Kidney (tissue), 14 donors: ENCODE results near the gene KRT78. TPM values are rescaled to one million over a fixed set of nuclear protein-coding genes. Genes with fewer than 3 reads are reported as not detected.

ENCODE experiments used
- DNase-seq, 5 donors: peaks; one replicate each; pipeline ENCODE4 v3.0.0-alpha.2; 2013 to 2020
- FAIRE-seq: peaks from 2 replicates; lab custom pipeline; 2012; peaks lifted over from hg19 to GRCh38; lab: Jason Lieb, UNC
- H3K27ac ChIP-seq, 2 donors: one replicate each; pipeline ENCODE4 v1.7.0; 2013; ENCODE audit warnings: low read depth in 2 of 2, low read length in 2 of 2, inconsistent platforms in 1 of 2
- H3K27me3 ChIP-seq: one replicate; pipeline ENCODE4 v1.7.1; 2013; ENCODE audit warnings: low read length, inconsistent platforms; ENCODE audit not compliant: control insufficient read depth, insufficient read depth
- H3K36me3 ChIP-seq, 3 donors: one replicate each; pipeline versions ENCODE4 v1.7.0 to v1.7.1; 2013; ENCODE audit warnings: low read length in 3 of 3, control low read depth in 1 of 3, inconsistent platforms in 1 of 3; ENCODE audit not compliant: insufficient read depth in 3 of 3, control insufficient read depth in 2 of 3
- H3K4me1 ChIP-seq, 3 donors: one replicate each; pipeline versions ENCODE4 v1.7.0 to v1.7.1; 2013; ENCODE audit warnings: low read length in 3 of 3, inconsistent platforms in 1 of 3, low read depth in 1 of 3; ENCODE audit not compliant: control insufficient read depth in 2 of 3, insufficient read depth in 2 of 3
- H3K4me3 ChIP-seq, 3 donors: one replicate each; pipeline versions ENCODE4 v1.7.0 to v1.8.1; 2013; ENCODE audit warnings: low read length in 3 of 3, control low read depth in 1 of 3, inconsistent platforms in 1 of 3
- H3K9ac ChIP-seq, 3 donors: one replicate each; pipeline versions ENCODE4 v1.7.0 to v1.7.1; 2013; ENCODE audit warnings: low read length in 3 of 3, control low read depth in 1 of 3, inconsistent platforms in 1 of 3
- H3K9me3 ChIP-seq, 3 donors: one replicate each; pipeline versions ENCODE4 v1.7.0 to v1.7.1; 2013; ENCODE audit warnings: low read length in 3 of 3, control low read depth in 1 of 3, inconsistent platforms in 1 of 3; ENCODE audit not compliant: control insufficient read depth in 2 of 3, insufficient read depth in 1 of 3
- intact Hi-C: fragments of 100-400 bp; cut with DNase I; formaldehyde crosslinking; loops from one replicate; pipeline ENCODE4 v1.11.1; 2022
- polyA plus RNA-seq: library from polyadenylated mRNA; stranded (reverse); fragments of 350-450 nt; fragmentation: Illumina TruSeq; extraction: RNeasy Lipid Tissue Mini Kit (QIAGEN cat#74804); gene quantifications from one replicate; pipeline ENCODE4 v1.2.3, GENCODE V29; 2014; ENCODE audit warnings: low read depth, low replicate concordance; ENCODE audit not compliant: insufficient read depth
- total RNA-seq: library from RNA; stranded (reverse); fragmentation: NEBNext Ultra II Directional; extraction: Animal tissue kit (Norgen Biotek cat#: 25700); gene quantifications from one replicate; pipeline ENCODE4 v1.2.1, GENCODE V29; 2021
- TF ChIP-seq, protein P1 (sequence below): IDR thresholded peaks from 3 replicates; pipeline ENCODE4 v1.5.1; 2012; ENCODE audit warnings: mild to moderate bottlenecking, moderate library complexity, borderline replicate concordance; ENCODE audit not compliant: insufficient read depth; ENCODE audit errors: extremely low read depth
- donor health status: control.
- donor health status: control.
- donor health status: control.
- donor health status: control.
- donor health status: control.
- donor health status: DM: yes; HTN: yes; CAD: no.
- donor health status: Normal renal cell carcinoma (clear cell type).

Gene KRT78
- total and polyA plus RNA-seq, 2 donors from 2014 or later: not detected

DNA sequence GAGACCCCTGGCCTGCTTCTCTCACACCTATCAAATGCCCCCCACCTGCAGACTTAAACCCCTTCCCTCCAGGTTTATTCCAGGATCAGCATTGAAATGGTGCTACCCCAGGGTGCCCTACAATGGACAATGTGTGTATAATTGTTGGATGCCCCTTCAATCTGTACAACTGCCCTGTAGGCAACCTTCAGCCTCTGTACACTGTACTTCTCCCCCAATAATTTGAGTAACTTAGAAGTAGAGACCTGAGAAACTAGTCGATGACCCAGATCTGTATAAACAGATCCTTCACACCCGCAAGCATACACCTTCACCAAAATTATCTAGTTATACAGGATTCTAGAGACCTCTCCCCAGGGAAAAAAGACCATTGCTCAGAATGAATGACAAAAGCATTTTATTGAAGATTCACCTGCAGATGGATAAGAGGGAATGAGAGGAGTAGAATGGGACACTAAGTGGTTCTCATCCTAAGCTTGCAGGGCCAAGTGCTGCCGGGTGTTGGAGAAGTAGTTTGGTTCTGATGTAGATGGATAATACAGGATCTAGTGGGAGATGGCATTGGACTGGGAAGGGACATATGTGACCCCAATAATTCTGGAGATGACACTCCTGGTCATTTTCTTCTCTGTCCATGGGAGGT lies 42.5 kb downstream of the KRT78 start:
- TF ChIP-seq, protein P1, sequence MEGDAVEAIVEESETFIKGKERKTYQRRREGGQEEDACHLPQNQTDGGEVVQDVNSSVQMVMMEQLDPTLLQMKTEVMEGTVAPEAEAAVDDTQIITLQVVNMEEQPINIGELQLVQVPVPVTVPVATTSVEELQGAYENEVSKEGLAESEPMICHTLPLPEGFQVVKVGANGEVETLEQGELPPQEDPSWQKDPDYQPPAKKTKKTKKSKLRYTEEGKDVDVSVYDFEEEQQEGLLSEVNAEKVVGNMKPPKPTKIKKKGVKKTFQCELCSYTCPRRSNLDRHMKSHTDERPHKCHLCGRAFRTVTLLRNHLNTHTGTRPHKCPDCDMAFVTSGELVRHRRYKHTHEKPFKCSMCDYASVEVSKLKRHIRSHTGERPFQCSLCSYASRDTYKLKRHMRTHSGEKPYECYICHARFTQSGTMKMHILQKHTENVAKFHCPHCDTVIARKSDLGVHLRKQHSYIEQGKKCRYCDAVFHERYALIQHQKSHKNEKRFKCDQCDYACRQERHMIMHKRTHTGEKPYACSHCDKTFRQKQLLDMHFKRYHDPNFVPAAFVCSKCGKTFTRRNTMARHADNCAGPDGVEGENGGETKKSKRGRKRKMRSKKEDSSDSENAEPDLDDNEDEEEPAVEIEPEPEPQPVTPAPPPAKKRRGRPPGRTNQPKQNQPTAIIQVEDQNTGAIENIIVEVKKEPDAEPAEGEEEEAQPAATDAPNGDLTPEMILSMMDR: no peak
- Histone ChIP-seq H3K27ac (no peak overlapping the region), H3K9me3 (no peaks in the 10 kb centered on the region), H3K4me3 (no peak overlapping the region), H3K36me3 (no peaks in the 10 kb centered on the region), H3K9ac (no peak overlapping the region), H3K27me3 (no peaks in the 10 kb centered on the region), H3K4me1 (no peaks in the 10 kb centered on the region)
- no peak for DNase-seq
- intact Hi-C loops: no loop called here
- FAIRE-seq: no peak

DNA sequence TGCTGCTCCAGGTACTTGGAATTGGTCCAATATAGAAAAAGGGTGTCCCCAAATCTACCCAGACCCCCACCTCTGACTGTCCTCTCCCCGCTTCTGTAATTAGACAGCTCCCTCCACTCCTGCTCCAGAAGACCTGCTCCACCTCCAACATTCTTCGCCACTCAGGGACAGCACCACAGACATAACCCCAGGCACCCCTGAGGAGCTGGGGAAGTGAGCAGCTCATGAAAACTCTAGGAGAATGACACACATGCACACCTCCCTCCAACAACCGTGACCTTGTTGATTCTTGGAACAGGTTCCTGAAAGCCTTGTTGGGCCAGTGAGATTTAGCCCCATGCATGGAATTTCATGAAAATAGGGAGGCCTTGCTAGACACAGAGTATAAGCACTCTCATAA lies 43.1 kb downstream of the KRT78 start:
- DNase-seq (no peak), FAIRE-seq (no peak)
- Histone ChIP-seq H3K27me3 (no peaks in the 10 kb centered on the region), H3K9ac (no peak overlapping the region), H3K4me3 (no peak overlapping the region), H3K4me1 (no peaks in the 10 kb centered on the region), H3K27ac (no peak overlapping the region), H3K9me3 (no peaks in the 10 kb centered on the region), H3K36me3 (no peaks in the 10 kb centered on the region)
- TF ChIP-seq, protein P1: no peak
- intact Hi-C loops: no loop called here

DNA sequence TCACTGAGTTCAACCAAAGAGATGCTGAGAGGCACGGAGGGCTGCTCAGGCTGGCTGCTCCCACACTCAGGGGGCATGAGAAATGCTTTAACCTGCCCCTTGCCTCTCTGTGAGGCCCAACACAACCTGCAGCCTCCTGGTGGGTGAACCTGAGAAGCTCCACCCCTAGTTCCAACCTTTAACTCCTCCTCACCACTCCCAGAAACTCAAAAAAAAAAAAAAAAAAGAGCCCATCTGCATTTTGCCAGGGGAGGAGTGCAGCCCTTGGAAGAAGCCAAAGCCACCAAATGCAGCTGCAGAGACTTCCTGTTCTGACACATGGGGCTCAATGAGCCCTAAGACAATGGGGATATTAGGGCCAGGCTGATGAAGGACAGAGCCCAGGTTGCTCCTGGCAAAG lies 43.8 kb downstream of the KRT78 start:
- H3K27ac ChIP-seq: no peak overlapping the region
- DNase-seq (no peak), FAIRE-seq (no peak)
- no peak overlapping the region for H3K4me3 ChIP-seq
- no peak overlapping the region for H3K9ac ChIP-seq
- no peaks in the 10 kb centered on the region for H3K4me1 ChIP-seq
- no peaks in the 10 kb centered on the region for H3K36me3 ChIP-seq
- intact Hi-C loops: no loop called here
- TF ChIP-seq, protein P1: no peak
- H3K9me3 ChIP-seq: no peaks in the 10 kb centered on the region
- H3K27me3 ChIP-seq: no peaks in the 10 kb centered on the region

DNA sequence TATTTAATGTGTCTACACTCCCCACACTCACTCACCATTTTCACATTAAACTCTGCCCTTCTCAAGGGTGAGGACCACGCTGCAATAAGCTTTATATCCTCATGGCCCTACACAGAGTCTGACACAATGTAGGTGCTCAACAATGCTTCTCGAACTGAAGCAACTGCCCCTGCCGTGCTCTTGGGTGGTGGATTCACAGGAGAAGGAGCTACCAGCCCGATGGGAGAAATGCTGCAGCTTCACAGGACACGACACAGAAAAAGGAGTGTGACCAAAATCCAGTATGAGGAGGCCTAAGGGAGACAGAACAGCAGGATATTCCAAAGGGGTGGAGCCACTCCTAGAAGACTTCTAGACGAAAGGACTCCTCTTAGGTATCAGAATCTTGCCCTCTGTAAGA lies 46.4 kb downstream of the KRT78 start:
- no peak for DNase-seq
- H3K9me3 ChIP-seq: no peaks in the 10 kb centered on the region

More for the DNA sequence above, 46.4 kb downstream of the KRT78 start:
- H3K27ac ChIP-seq: no peak overlapping the region
- no peaks in the 10 kb centered on the region for H3K27me3 ChIP-seq
- no peaks in the 10 kb centered on the region for H3K36me3 ChIP-seq
- no peak for FAIRE-seq
- no peak overlapping the region for H3K9ac ChIP-seq
- H3K4me3 ChIP-seq: no peak overlapping the region
- intact Hi-C loops: no loop called here
- H3K4me1 ChIP-seq: no peaks in the 10 kb centered on the region
- TF ChIP-seq, protein P1: no peak
